IMR-90 (cell line): ENCODE measurements around the gene POU3F2. TPM values are rescaled to one million over a fixed set of nuclear protein-coding genes. Genes with fewer than 3 reads are reported as not detected.

Experiments used
- CHD1 ChIP-seq: IDR thresholded peaks from 2 replicates; pipeline ENCODE4 v1.6.1; 2012; ENCODE audit warnings: low read depth, low read length, improper control_type of control experiment
- RAD21 ChIP-seq: IDR thresholded peaks from 2 replicates; pipeline ENCODE4 v1.6.1; 2012; ENCODE audit warnings: low read length, improper control_type of control experiment
- polyA plus RNA-seq, 3 experiments: library from polyadenylated mRNA; depleted of rRNA; stranded (reverse); fragments of >200 nt; gene quantifications; 2 replicates each; pipeline ENCODE4 v1.2.3, GENCODE V29; 2012; ENCODE audit warnings: low replicate concordance in 1 of 3
- total RNA-seq: library from RNA; depleted of rRNA; stranded (reverse); fragments of >200 nt; gene quantifications from 2 replicates; pipeline ENCODE4 v1.2.3, GENCODE V29; 2012
- TF ChIP-seq, protein P1 (sequence below): fragments of 150-350 bp; IDR thresholded peaks from 2 replicates; pipeline ENCODE4 v1.6.1; 2016; ENCODE audit warnings: low read depth, mild to moderate bottlenecking, low read length, moderate library complexity, borderline replicate concordance

POU3F2 gene
- total and polyA plus RNA-seq, 2 of the 4 experiments (the other 2 are of a cell fraction): not detected

DNA sequence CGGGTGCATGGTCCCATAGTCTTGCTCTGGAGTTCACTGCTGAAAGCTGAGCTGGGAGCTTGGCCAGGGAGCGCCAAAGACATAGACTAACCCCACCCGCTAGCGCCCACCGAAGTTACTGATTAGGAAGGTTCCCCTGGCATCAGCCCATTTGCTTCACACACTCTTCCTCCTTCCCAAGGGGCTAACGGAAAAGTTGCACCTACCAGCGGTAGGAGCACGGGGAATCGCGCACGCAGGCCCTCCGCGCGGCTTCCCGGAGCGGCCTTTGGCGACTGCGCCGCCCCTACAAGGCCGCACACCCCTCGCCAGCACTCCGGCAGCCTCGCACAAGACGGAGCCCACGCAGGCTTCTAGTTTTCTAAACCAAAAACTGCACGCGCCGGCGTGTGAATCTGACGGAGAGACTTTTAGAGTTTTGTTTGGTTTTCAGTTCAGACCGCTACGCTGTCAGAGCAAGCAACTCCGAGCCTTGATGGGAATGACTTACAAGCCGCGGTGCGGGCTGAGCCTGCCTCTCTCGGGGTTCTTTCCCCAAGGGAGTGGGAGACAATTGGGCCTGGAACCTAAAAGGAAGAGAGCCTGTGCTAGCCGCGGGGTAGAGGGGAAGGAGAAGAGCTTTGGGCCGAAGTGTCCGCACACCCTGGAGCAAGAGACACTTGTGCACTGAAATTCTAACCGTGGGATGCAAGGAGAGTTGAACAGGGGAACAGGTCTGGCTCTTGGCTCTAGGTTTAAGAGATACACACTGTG, 891 bp upstream of the POU3F2 start (continued):
- no peak for TF ChIP-seq CHD1
- no peak for TF ChIP-seq RAD21
- TF ChIP-seq, protein P1, sequence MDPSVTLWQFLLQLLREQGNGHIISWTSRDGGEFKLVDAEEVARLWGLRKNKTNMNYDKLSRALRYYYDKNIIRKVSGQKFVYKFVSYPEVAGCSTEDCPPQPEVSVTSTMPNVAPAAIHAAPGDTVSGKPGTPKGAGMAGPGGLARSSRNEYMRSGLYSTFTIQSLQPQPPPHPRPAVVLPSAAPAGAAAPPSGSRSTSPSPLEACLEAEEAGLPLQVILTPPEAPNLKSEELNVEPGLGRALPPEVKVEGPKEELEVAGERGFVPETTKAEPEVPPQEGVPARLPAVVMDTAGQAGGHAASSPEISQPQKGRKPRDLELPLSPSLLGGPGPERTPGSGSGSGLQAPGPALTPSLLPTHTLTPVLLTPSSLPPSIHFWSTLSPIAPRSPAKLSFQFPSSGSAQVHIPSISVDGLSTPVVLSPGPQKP: no peak
